PC-3 (cell line): ENCODE measurements around the gene PSORS1C1. TPM values are rescaled to one million over a fixed set of nuclear protein-coding genes. Genes with fewer than 3 reads are reported as not detected.
"Not testable (repeated sequence)": the region's sequence is repeated elsewhere in the genome, so short reads cannot be mapped to it uniquely, and the experiment has no call there.

Source experiments
- ATAC-seq: fragments of 200-7000 bp; cut with Tn5 transposase; 2 replicates; pipeline ENCODE4 v1.9.1; 2020; ENCODE audit warnings: mild to moderate bottlenecking, moderate library complexity
- BruUV-seq: library from RNA; stranded (reverse); fragments of 400-500 nt; replicated peaks from 2 replicates; lab custom pipeline; 2021; lab: Mats Ljungman, UMichigan
- CTCF ChIA-PET: fragments of 300-600 bp; sonication (Branson Sonifier 250); formaldehyde crosslinking; loops from one replicate; lab custom pipeline; 2022; ENCODE audit warnings: antibody characterized with exemption; lab: Charles Lee
- POLR2A ChIA-PET: fragments of 300-600 bp; sonication (Branson Sonifier 250); formaldehyde crosslinking; loops from one replicate; lab custom pipeline; 2022; ENCODE audit warnings: antibody characterized with exemption; ENCODE audit not compliant: unreplicated experiment; lab: Charles Lee
- DNase-seq: peaks from one replicate; pipeline ENCODE4 v3.0.0-alpha.2; 2015
- H2AFZ ChIP-seq: fragments of 300-600 bp; sonication (generic); 2 replicates; pipeline ENCODE4 v1.6.0; 2016; ENCODE audit warnings: antibody characterized with exemption, low read length
- H3F3A ChIP-seq: fragments of 300-600 bp; sonication (generic); one replicate; pipeline ENCODE4 v1.6.0; 2017; ENCODE audit warnings: antibody characterized with exemption, low read length, control low read depth, mild to moderate bottlenecking; ENCODE audit not compliant: unreplicated experiment
- H3K27ac ChIP-seq: fragments of 300-600 bp; sonication (generic); 2 replicates; pipeline ENCODE4 v1.5.1; 2016; ENCODE audit warnings: mild to moderate bottlenecking, low read length
- H3K27me3 ChIP-seq: fragments of 300-600 bp; sonication (generic); 2 replicates; pipeline ENCODE4 v1.6.1; 2016; ENCODE audit warnings: low read length, mixed read lengths
- H3K36me3 ChIP-seq: fragments of 300-600 bp; sonication (generic); 2 replicates; pipeline ENCODE4 v1.6.1; 2016; ENCODE audit warnings: low read depth, mixed run types, low read length, mixed read lengths
- H3K4me1 ChIP-seq: fragments of 300-600 bp; sonication (generic); 2 replicates; pipeline ENCODE4 v1.5.1; 2016; ENCODE audit warnings: low read length; ENCODE audit not compliant: insufficient read depth
- H3K4me2 ChIP-seq: fragments of 300-600 bp; sonication (generic); 2 replicates; pipeline ENCODE4 v1.6.0; 2016; ENCODE audit warnings: low read length
- H3K4me3 ChIP-seq: fragments of 300-600 bp; sonication (generic); 2 replicates; pipeline ENCODE4 v1.5.1; 2016; ENCODE audit warnings: mild to moderate bottlenecking, low read length, mixed read lengths
- H3K79me2 ChIP-seq: fragments of 300-600 bp; sonication (generic); 2 replicates; pipeline ENCODE4 v1.6.1; 2017; ENCODE audit warnings: low read length, mixed read lengths
- H3K9ac ChIP-seq: fragments of 300-600 bp; sonication (generic); 2 replicates; pipeline ENCODE4 v1.6.0; 2016; ENCODE audit warnings: mild to moderate bottlenecking, low read length
- H3K9me2 ChIP-seq: fragments of 300-600 bp; sonication (generic); replicated peaks from 2 replicates; pipeline ENCODE4 v1.6.1; 2016; ENCODE audit warnings: mixed run types, low read length, mixed read lengths
- H3K9me3 ChIP-seq: fragments of 300-600 bp; sonication (generic); 2 replicates; pipeline ENCODE4 v1.6.1; 2016; ENCODE audit warnings: low read length, mixed read lengths
- H4K20me1 ChIP-seq: fragments of 300-600 bp; sonication (generic); 2 replicates; pipeline ENCODE4 v1.6.1; 2016; ENCODE audit warnings: low read length, mixed read lengths
- CTCF ChIP-seq: fragments of 300-600 bp; sonication (generic); conservative IDR thresholded peaks from 2 replicates; pipeline ENCODE4 v1.5.1; 2017; ENCODE audit warnings: antibody characterized with exemption, low read depth, mild to moderate bottlenecking, low read length
- EZH2 ChIP-seq: fragments of 300-600 bp; sonication (generic); IDR thresholded peaks from one replicate; pipeline ENCODE4 v1.6.1; 2017; ENCODE audit warnings: antibody characterized with exemption, mild to moderate bottlenecking, low read length; ENCODE audit not compliant: unreplicated experiment
- EZH2phosphoT487 ChIP-seq: fragments of 300-600 bp; sonication (generic); IDR thresholded peaks from 2 replicates; pipeline ENCODE4 v1.6.1; 2018; ENCODE audit warnings: mild to moderate bottlenecking, antibody characterized with exemption, low read length, borderline replicate concordance
- intact Hi-C: fragments of 100-400 bp; cut with micrococcal nuclease; formaldehyde crosslinking; loops from 2 replicates; pipeline ENCODE4 v1.9.0; 2023
- total RNA-seq: library from RNA; depleted of rRNA; stranded (reverse); fragments of >200 nt; gene quantifications from 2 replicates; pipeline ENCODE4 v1.2.3, GENCODE V29; 2014

The PSORS1C1 gene
- total RNA-seq, 1 experiment from 2014 or later, result 2.0 TPM

- Histone ChIP-seq H3K4me3 (no peak overlapping the region), H3K27me3 (no peaks in the 10 kb centered on the region), H2AFZ (no peak overlapping the region), H3K4me1 (peaks cover 5% of the 10 kb centered on the region), H3K9ac (no peak overlapping the region), H3K4me2 (no peak overlapping the region), H3K79me2 (0 out of 2 replicates have a peak, but pooled peaks cover 5% of the 10 kb centered on the region), H3K9me3 (no peaks in the 10 kb centered on the region), H3K36me3 (peaks cover 9% of the 10 kb centered on the region; the same call in 1 of the 2 replicates), H3F3A (no peaks in the 10 kb centered on the region), H3K27ac (no peak overlapping the region), H3K9me2 (no peaks in the 10 kb centered on the region), H4K20me1 (no peaks in the 10 kb centered on the region)
- BruUV-seq, result no TSS peak
- intact Hi-C loops, result no loop called here
- ChIA-PET POLR2A (no interaction called here), CTCF (no interaction called here)
- no peak for TF ChIP-seq EZH2phosphoT487
- TF ChIP-seq CTCF, result no peak
- TF ChIP-seq EZH2, result no peak
- DNase-seq, result no peak
- ATAC-seq, result no peak
These were observed 51.4 kb downstream of the PSORS1C1 start for GRCh38 chr6:31165986-31166385.

GRCh38 chr6:31168606-31169005 lies 54.0 kb downstream of the PSORS1C1 start:
- Histone ChIP-seq H3K9me2 (no peaks in the 10 kb centered on the region), H3K79me2 (no peaks in the 10 kb centered on the region), H3K9ac (no peak overlapping the region), H3K4me3 (no peak overlapping the region), H3K4me1 (peaks cover 5% of the 10 kb centered on the region), H4K20me1 (no peaks in the 10 kb centered on the region), H2AFZ (no peak overlapping the region), H3K4me2 (no peak overlapping the region), H3K9me3 (no peaks in the 10 kb centered on the region), H3F3A (no peaks in the 10 kb centered on the region), H3K27ac (no peak overlapping the region), H3K36me3 (no peaks in the 10 kb centered on the region), H3K27me3 (no peaks in the 10 kb centered on the region)
- intact Hi-C loops, result no loop called here
- DNase-seq (no peak), ATAC-seq (no peak)
- ChIA-PET CTCF (no interaction called here), POLR2A (interaction anchor here (0.5 kb wide), 1 partner anchor 211 kb away, joined by 3 read pairs; no protein-coding TSS in a partner anchor)
- TF ChIP-seq CTCF, result no peak
- TF ChIP-seq EZH2phosphoT487, result no peak
- TF ChIP-seq EZH2, result no peak
- BruUV-seq, result no TSS peak

- H3K9me2 ChIP-seq, result no peaks in the 10 kb centered on the region
- H2AFZ ChIP-seq, result no peak overlapping the region
- ChIA-PET POLR2A (no interaction called here), CTCF (no interaction called here)
- DNase-seq, result peak; percentile 18
- no peak overlapping the region for H3K9ac ChIP-seq
- H3F3A ChIP-seq, result no peaks in the 10 kb centered on the region
- H3K4me1 ChIP-seq, result peaks cover 5% of the 10 kb centered on the region
- H3K9me3 ChIP-seq, result no peaks in the 10 kb centered on the region
- H3K79me2 ChIP-seq, result no peaks in the 10 kb centered on the region
- BruUV-seq, result no TSS peak
- no peak for TF ChIP-seq CTCF
- no peak for TF ChIP-seq EZH2phosphoT487
- TF ChIP-seq EZH2, result no peak
- no peaks in the 10 kb centered on the region for H4K20me1 ChIP-seq
- H3K4me2 ChIP-seq, result no peak overlapping the region
- no peak overlapping the region for H3K4me3 ChIP-seq
- H3K27me3 ChIP-seq, result no peaks in the 10 kb centered on the region
- no peak; the same call in 1 of the 2 replicates for ATAC-seq
- no peak overlapping the region for H3K27ac ChIP-seq
- no peaks in the 10 kb centered on the region for H3K36me3 ChIP-seq
- intact Hi-C loops, result no loop called here
These were observed 54.7 kb downstream of the PSORS1C1 start for GRCh38 chr6:31169123-31169857.

GRCh38 chr6:31169858-31170599 lies 55.4 kb downstream of the PSORS1C1 start:
- H4K20me1 ChIP-seq, H3K9me2 ChIP-seq, CTCF ChIA-PET, H3K36me3 ChIP-seq, H3K9ac ChIP-seq, POLR2A ChIA-PET, H3K27ac ChIP-seq, H3K4me1 ChIP-seq, BruUV-seq, H3K27me3 ChIP-seq, H3F3A ChIP-seq, H3K9me3 ChIP-seq, intact Hi-C loops, H2AFZ ChIP-seq, H3K4me2 ChIP-seq, H3K79me2 ChIP-seq, H3K4me3 ChIP-seq, ATAC-seq, DNase-seq: not testable (repeated sequence)
